AML-193 (cell line): ENCODE data around the gene BRAF.
"Not testable (repeated sequence)": the region's sequence is repeated elsewhere in the genome, so short reads cannot be mapped to it uniquely, and the experiment has no call there.

ENCODE experiments used
- DNase-seq, 2 experiments: peaks; one replicate each; lab custom pipeline; 2025; lab: John Stamatoyannopoulos, UW

BRAF gene

DNA sequence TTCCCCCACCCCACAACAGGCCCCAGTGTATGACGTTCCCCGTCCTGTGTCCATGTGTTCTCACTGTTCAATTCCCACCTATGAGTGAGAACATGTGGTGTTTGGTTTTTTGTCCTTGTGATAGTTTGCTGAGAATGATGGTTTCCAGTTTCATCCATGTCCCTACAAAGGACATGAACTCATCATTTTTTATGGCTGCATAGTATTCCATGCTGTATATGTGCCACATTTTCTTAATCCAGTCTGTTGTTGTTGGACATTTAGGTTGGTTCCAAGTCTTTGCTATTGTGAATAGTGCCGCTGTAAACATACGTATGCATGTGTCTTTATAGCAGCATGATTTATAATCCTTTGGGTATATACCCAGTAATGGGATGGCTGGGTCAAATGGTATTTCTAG is 216.0 kb downstream of the BRAF start:
- DNase-seq = not testable (repeated sequence)

DNA sequence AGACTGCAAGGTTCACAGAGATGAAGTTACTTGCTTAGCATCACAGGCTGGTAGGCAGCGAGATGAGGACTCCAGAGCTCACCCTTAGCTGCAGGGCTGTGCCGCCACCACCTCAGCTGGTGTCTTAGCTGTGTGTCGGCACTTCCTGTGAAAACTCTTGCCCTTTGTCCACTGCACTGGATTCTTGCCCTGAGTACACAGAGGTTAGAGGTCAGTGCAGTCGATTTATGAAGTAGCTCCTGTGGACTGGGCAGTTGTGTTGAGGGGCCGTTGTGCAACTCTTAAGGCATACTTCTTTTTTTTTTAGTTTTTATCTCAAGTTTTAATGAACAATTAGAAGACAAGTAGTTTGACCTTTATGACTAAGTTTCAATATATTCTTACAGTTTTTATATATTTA is 217.6 kb downstream of the BRAF start:
- no peak for DNase-seq

DNA sequence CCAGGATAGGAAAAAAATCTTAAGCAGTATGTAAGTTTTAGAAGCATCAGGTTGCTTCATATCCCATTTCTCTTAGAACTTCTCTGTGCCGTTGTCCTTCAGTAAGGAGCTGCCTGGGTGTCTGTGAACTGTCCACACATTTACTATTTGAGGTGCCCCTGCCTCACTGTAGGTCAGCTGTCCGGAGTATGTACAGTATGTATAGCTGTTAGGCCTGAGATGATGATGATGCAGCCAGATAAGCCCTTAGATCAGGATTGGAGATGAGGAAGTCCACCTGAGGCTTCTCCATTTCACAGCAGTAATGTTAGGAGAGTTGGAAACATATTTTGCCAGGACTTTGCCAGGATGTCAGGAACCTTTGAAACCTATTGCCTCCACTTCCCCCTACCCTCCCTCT is 220.5 kb downstream of the BRAF start:
- DNase-seq = no peak

- no peak for DNase-seq
Measured at GRCh38 chr7:140702774-140703173, 222.0 kb downstream of the BRAF start.

DNA sequence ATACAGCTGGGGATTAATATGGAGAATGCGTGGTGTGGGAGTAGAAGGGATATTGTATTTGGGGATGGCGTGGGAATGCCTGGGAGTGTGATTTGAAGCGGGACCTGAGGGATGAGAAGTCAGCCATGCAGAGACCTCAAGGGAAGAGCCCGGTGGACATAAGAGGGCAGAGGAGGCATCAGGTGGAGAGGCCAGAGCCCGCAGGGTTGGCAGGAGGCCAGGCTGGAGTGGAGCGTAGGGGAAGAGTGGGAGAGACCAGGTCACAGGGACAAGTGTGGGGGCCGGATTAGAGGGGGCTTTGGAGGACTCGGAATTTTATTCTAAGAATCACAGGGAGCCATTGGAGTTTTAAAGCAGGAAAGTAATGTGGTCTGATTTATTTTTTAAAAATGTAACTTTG is 226.3 kb downstream of the BRAF start:
- DNase-seq = no peak

DNA sequence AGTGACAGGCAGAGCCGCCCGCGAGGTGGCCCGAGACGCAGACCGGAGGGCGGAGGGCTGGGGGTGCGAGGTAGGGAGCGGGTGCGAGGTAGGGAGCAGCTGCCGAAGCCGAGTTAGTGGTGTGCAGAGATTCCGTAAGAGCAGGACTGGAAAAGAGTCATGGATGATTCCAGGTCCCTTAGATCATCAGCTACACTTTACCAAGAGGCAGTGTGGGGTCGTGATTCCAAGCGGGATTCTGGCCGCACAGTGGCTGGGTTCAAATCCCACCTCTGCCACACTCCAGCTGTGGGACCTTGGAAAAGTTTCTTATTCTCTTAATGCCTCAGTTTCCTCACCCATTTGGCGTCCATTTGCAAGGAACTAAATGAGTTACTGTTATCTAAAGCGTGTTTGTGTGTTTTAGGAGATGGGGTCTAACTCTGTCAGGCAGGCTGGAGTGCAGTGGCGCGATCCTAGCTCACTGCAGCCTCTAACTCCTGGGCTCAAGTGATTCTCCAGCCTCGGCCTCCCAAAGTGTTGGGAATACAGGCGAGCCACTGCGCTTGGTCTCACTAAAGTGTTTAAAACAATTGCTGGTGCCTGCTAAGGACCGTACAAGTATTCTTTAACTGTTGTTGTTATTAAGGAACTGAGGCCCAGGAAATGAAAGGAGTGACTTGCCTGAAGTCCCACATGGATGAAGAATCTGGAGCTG is 227.1 kb downstream of the BRAF start:
- no peak for DNase-seq

DNA sequence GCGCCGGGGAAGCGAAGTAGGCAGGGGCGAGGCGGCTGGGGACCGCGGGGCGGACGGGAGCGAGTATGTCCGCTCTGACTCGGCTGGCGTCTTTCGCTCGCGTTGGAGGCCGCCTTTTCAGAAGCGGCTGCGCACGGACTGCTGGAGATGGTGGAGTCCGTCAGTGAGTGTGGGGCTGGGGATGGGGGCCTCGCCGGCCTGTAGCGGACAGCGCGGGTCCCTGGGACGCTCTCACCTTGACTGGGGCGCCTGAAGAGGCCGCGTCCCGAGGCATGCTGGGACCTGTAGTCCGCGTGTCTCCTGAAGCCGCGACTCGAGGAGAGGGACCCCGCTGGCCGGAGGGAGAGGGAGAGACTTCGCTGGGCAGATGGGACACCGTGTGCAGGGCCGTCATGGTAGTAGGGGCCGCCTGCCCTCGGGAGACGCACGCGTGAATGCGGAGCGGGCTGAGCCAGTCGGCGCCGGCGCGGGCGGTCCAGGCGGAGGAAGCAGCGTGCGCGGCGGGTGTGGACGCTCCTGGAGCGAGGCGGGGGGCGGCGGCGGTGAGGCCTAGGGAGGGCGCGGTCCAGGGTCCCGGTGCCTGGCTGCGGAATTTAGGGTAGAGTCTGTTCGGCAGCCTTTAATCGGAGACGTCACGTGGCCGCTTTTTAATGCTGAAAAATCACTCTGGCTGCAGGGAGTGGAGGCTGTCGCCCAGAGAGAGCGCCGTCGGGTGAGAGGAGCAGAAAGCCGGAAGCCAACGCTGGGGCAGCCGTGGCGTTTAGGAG is 227.9 kb downstream of the BRAF start, which contains the start of gene NDUFB2:
Gene NDUFB2 (plus strand): TSS at position 29 of the 767 bp plus-strand sequence. CDS start 37 bp downstream, at position 66.
- DNase-seq = peak; percentile 59 to 64

DNA sequence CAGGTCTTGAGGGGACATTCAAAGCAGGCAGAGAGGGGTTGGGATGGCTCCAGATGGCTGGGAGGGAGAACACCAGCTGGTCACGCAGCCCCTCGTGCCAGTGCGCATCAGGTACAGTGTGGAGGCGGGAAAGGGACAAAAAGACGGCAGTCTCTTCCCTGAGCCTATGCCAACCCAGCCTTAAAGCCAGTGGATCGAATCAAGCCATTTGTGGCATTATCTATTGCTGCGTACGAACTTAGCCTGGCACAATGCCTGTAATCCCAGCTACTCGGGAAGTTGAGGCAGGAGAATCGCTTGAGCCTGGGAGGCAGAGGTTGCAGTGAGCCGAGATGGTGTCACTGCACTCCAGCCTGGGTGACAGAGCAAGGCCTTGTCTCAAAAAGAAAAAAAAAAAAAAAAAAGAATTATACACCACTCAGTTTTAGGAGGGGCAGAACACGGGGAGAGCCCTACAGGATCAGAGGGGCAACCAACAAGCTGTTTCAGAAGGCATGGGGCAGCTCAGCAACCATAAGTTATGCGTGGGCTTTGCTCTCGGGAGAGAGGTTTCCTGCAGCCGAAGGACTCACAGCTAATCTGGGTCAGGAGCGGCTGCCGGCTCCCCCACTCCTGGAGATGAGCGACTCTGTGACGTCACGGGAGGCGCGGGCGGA is 228.6 kb downstream of the BRAF start:
- DNase-seq = peak in 1 of 2 experiments; percentile 65

DNA sequence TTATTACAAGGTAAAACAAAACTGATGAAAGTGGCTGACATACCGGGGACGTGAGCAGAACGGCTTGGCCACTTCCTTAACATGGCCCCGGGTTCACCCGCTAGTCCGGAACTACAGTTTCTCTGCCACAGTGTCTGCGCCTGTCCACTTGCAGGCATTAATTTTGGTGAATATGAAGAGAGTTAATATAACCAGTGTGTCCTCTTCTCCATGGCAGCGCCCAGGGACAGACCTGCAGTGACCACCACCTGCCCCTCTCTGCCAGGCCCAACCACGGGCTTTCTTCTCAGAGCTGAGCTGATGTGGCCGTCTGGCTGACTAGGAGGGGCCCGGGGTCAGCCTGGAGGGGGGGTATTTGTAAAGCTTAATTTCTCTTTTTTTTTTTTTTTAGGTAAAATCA is 229.3 kb downstream of the BRAF start:
- no peak for DNase-seq

DNA sequence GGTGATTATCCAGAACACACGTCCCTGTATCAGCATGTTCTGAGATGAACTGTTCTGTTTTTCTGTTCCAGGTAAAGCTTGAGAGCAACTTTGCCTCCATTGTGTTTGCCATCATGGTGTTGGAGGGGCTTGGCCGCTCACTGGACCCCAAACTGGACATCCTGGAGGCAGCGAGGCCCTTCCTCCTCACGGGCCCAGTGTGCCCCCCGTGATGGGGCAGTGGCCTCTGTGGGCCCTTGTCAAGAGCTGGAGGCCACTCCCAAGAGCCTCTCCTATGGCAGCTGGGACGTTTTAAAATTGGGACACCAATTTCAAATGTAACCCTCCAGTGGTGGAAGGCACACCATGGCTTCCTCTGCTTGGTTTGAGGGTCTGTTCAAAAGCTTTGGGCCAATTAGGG is 230.1 kb downstream of the BRAF start:
- no peak for DNase-seq

- not testable (repeated sequence) for DNase-seq
Measured at GRCh38 chr7:140693849-140694248, 230.9 kb downstream of the BRAF start.

DNA sequence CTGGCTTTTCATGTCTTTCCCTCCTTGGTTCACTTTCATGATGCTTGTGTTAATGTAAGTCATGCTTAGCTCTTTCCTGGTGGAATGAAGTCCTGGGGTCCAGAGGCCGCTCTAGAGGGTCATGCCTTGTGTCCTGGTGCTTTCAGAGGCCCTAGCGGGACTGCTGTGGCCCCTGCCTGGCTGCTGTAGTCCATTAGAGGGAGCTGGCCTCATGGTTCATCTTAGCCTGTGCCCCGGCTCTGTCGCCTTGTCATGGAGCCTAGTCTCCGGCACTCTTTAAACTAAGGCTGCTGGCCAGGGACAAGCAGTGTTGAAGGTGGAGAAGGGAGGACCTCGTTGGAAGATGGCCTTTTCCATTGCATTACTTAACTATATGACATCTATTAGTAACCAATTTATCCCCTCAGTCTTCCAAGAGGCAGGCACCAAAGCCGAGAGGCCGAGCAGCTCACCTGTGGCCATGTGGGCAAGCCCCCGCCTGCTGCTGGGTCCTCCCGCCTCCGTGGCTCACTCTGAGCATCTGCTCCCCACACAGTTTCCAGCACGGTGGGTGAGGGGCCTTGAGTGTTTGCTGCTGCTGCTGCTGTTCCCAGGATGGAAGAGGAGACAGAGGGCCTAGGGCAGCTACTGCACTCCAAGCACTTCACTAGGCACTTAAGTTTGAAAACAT is 233.2 kb downstream of the BRAF start:
- DNase-seq = no peak

- no peak for DNase-seq
Measured at GRCh38 chr7:140689199-140690152, 235.3 kb downstream of the BRAF start.

DNA sequence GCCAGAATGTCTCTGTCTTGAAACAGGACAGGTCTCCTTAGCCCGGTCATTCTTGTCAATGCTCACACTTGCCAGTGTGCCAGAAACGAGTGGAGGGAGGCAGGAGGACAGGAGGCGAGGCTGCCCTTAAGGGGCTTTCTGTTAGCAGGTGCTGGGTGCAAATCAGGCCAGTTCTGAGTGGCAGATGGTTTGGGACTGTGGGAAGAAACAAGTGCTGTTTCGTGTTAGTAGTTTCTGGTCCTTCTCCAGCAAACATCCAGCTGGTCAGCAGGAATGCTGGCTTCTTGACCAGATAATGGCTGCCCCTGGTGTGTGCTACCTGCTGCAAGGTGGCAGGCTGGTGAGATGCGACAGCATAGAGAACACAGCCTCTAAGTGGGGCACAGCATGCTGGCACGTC is 236.4 kb downstream of the BRAF start:
- no peak for DNase-seq

- DNase-seq = no peak
Measured at GRCh38 chr7:140686921-140687320, 237.8 kb downstream of the BRAF start.

- DNase-seq = no peak
Measured at GRCh38 chr7:140685407-140686087, 239.2 kb downstream of the BRAF start.

DNA sequence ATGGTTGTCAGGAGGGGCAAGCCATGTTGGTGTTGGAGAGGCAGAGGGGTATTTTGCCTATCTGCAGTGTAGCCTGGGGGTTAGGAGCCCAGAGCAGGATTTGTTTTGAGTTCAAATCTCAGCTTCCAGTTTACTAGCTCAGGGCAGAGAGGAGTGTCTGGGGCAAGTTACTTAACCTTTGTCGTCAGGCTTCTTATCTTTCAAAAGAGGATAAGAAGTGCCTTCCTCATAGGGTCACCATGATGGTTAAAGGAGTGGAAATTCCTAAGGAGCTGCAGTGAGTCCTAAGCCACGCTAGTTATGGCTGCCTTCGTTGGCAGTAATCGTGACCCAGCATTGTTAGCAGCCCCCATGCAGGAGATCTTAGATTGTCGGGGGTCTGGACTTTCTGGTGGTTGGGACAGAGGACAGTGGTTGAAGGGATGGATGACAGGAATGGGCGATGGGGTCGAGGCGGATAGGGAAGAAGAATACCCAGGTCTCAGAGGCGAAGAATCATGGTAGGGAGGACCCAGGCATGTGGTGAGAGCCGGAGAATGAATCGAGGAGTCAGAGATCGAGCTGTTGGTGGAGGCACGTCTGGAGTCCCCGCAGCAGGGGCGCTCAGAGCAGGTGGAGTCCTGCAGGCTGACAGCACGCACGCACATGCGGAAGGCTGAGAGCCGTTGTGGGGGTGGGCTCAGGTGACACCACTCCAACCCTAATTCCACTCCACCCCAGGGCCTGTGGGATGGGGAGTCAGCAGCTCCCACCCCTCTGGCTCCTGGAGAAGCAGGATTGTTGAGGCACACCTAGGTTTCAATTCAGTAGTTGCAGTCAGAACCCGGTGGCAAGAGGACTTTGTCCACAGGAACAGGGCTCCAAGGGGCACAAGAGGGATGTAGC is 240.4 kb downstream of the BRAF start:
- no peak for DNase-seq

DNA sequence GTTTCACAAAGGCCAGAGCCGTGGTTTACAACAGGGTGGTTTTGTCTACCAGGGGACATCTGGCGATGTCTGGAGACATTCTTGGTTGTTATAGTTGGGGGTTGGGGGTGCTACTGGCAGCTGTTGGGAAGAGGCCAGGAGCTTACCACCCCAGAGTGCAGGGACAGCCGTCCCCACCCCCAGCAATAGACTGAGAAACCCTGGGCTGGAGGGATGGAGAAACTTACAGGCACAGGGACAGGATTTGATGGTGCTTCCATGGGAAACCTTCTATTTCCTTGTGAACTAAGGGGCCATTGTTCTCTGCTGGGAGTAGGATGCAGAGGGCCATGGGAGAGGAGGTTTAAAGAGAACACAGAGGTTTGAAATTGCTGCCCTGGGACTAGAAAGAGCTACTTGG is 241.1 kb downstream of the BRAF start:
- no peak for DNase-seq

DNA sequence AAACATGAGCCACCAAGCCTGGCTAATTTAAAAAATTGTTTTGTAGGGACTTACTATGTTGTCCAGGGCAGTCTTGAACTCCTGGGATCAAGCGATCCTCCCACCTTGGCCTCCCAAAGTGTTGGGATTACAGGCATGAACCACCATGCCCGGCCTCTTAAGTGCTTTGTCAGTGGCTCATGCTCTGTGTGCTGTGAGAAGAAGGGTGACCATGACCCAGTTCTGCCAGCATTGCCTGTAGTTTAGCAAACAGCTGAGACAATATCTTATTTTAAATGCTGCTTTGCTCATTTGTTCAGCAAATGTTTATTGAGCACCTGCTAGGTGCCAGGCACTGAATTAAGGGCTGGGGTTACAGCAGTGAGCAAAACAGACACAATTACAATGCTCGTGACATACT is 243.0 kb downstream of the BRAF start:
- DNase-seq = no peak

- DNase-seq = no peak
Measured at GRCh38 chr7:140680886-140681285, 243.8 kb downstream of the BRAF start.
